Activated CD4-positive, alpha-beta T cell treated with anti-CD3 and anti-CD28 coated beads for 4 hours (primary cell): ENCODE results near the gene C4A.
A peak's percentile ranks its signal among the peaks of the same experiment; 100 is the strongest.
"Not testable (repeated sequence)": the region's sequence is repeated elsewhere in the genome, so short reads cannot be mapped to it uniquely, and the experiment has no call there.

Source experiments
- DNase-seq, 2 donors: peaks; one replicate each; pipeline ENCODE4 v3.0.0-alpha.2; 2020

C4A gene

GRCh38 chr6:31980998-31981397 lies 859 bp upstream of the C4A start:
- not testable (repeated sequence) for DNase-seq

GRCh38 chr6:31989363-31989762 lies 7.5 kb downstream of the C4A start:
- DNase-seq = not testable (repeated sequence)

GRCh38 chr6:31994421-31994820 lies 12.6 kb downstream of the C4A start:
- DNase-seq = not testable (repeated sequence)

GRCh38 chr6:31996385-31996784 lies 14.5 kb downstream of the C4A start:
- DNase-seq = not testable (repeated sequence)

- DNase-seq = not testable (repeated sequence)
Observed at GRCh38 chr6:32002546-32003268, 20.9 kb downstream of the C4A start.

- DNase-seq = not testable (repeated sequence)
Observed at GRCh38 chr6:32003301-32003700, 21.4 kb downstream of the C4A start.

GRCh38 chr6:32004393-32004792 lies 22.5 kb downstream of the C4A start:
- DNase-seq = not testable (repeated sequence)

GRCh38 chr6:32004864-32005537 lies 23.1 kb downstream of the C4A start:
- DNase-seq = not testable (repeated sequence)

GRCh38 chr6:32005538-32005880 lies 23.7 kb downstream of the C4A start:
- not testable (repeated sequence) for DNase-seq

- DNase-seq = not testable (repeated sequence)
Observed at GRCh38 chr6:32005991-32006529, 24.2 kb downstream of the C4A start.

GRCh38 chr6:32007086-32007485 lies 25.2 kb downstream of the C4A start:
- DNase-seq = not testable (repeated sequence)

GRCh38 chr6:32008037-32008436 lies 26.2 kb downstream of the C4A start:
- not testable (repeated sequence) for DNase-seq

- not testable (repeated sequence) for DNase-seq
Observed at GRCh38 chr6:32008616-32009015, 26.8 kb downstream of the C4A start.

GRCh38 chr6:32009537-32009936 lies 27.7 kb downstream of the C4A start:
- DNase-seq = not testable (repeated sequence)

- not testable (repeated sequence) for DNase-seq
Observed at GRCh38 chr6:32010856-32011530, 29.1 kb downstream of the C4A start.

GRCh38 chr6:32012941-32013617 lies 31.2 kb downstream of the C4A start:
- DNase-seq = peak in 1 of 2 donors; percentile 2

GRCh38 chr6:32013738-32014137 lies 31.9 kb downstream of the C4A start:
- DNase-seq = not testable (repeated sequence)

GRCh38 chr6:32014547-32014946 lies 32.7 kb downstream of the C4A start, which contains the start of gene C4B:
TSS of gene C4B (plus strand) at chr6:32014795. CDS start at chr6:32014846, 51 bp downstream.
- DNase-seq = not testable (repeated sequence)

GRCh38 chr6:32022100-32022499 lies 40.2 kb downstream of the C4A start:
- not testable (repeated sequence) for DNase-seq

- DNase-seq = not testable (repeated sequence)
Observed at GRCh38 chr6:32028631-32029030, 46.8 kb downstream of the C4A start.

GRCh38 chr6:32029553-32029952 lies 47.7 kb downstream of the C4A start:
- not testable (repeated sequence) for DNase-seq

- DNase-seq = not testable (repeated sequence)
Observed at GRCh38 chr6:32035283-32036013, 53.6 kb downstream of the C4A start.
